ENCODE measurements around the gene DCK.
"Not testable (repeated sequence)": the region's sequence is repeated elsewhere in the genome, so short reads cannot be mapped to it uniquely, and the experiment has no call there.

Gene DCK

DNA sequence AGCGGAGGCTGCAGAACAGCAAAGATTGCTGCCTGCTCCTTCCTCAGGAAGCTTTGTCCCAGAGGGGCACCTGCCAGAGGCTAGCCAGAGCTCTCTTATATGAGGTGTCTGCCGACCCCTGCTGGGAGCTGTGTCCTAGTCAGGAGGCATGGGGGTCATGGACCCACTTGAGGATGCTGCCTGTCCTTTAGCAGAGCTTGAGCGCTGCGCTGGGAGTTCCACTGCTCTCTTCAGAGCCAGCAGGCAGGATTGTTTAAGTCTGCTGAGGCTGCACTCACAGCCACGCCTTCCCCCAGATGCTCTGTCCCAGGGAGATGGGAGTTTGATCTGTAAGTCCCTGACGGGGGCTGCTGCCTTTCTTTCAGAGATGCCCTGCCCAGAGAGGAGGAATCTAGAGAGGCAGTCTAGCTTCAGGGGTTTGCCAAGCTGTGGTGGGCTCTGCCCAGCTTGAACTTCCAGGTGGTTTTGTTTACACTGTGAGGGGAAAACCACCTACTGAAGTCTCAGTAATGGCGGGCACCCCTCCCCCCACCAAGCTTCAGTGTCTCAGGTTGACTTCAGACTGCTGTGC lies 10.9 kb downstream of the DCK start:
- DNase-seq = peak; percentile 57

DNA sequence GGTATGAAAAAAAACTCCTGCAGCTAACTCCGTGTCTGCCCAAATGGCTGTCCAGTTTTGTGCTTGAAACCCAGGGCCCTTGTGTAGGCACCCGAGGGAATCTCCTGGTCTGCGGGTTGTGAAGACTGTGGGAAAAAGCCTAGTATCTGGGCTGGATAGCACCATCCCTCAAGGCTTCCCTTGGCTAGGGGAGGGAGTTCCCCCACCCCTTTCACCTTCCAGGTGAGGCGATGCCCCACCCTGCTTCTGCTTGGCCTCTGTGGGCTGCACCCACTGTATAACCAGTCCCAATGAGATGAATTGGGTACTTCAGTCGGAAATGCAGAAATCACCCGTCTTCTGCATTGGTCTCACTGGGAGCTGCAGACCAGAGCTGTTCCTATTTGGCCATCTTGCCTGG lies 11.6 kb downstream of the DCK start:
- DNase-seq = not testable (repeated sequence)

DNA sequence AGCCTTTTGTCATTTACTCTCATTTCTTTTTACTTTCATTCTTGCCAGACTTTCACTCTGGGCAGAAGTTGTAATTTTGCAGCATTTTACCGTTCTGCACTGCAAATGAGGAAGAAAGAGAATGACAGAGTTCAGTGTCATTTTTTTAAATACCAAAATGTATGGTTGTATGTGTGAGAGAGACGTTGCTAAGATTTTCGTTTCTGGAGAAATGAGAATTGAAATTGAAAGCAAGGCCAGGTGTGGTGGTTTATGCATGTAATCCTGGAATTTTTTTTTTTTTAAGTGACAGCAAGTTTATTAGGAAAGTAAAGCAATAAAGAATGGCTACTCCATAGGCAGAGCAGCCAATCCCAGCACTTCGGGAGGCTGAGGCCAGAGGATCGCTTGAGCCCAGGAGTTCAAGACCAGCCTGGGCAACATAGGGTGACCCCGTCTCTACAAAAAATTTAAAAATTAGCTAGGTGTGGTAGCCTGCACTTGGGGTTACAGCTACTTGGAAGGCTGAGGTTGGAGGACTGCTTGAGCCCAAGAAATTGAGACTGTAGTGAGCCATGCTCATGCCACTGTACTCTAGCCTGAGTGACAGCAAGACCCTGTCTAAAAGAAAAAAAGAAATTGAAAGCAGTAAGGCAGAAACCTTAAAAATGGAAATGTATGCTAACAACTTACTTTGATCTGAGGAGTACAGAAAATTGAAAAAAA lies 12.9 kb downstream of the DCK start:
- DNase-seq = peak; percentile 26

DNA sequence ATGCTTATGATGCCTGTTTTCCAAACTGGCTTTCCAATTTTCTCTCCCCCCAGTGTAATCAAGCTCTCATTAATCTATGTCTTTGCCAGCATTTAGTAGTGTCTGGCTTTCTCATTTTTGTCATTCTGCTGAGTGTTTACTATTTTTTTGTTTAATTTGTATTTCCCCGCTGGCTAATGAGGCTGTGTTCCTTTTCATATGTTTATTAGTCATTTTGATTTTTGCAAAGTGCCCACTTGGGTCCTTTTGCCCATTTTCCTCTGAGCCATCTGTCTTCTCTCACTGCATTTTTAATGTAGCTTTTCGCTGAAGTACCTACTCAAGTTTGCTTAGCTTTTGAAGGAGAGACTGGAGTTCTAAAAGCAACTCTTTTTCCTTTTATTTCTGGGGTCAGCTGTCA lies 14.7 kb downstream of the DCK start:
- no peak for DNase-seq

DNA sequence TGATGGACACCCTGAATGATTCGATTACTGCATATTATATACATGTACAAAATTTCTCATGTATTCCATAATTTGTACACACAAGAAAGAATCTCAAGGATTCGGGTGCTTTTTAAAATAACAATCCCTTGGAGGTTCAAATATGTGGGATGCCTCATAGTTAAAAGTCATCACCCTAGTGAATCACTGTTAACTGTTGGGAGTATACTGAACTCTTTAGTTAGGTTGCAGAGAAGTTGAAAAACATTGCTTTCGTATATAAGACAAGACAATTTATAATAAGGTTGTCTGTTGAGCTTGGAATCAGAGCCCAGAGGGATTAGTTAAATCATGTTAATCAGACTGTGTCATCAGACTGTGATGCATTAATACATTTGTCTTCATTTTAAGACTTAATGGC lies 15.6 kb downstream of the DCK start:
- DNase-seq = no peak

DNA sequence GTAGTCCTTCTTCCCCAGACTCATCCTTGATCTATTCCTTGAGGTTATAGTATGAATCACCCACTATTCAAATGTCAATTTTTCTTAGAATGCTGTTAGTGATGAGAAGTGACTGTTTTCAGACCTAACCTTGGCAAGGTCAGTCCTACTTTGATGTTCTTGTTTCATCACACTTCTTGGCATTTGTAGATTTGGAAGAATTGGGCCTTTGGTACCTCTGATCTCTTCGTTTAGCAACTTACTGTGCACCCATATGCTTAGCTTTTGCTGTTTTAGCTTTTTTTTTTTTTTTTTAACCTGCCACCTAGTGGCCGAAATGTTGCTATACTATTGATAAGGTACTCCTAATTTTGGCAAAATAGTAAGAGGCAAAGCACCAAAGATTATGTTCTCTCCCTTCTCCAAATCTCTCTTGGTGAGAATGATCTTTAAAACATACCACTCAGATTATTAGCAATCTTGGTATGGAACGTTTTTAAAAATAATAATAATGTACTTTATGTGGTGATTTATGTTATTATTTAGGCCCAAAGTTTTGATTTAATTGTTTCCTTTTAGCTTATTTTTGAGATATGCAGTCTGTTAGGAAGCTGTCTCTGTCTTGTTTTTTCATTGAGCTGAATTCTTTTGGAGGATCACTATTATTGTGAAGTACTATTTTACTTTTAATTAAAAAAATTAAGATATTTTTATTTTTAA lies 16.6 kb downstream of the DCK start:
- DNase-seq = peak; percentile 46

DNA sequence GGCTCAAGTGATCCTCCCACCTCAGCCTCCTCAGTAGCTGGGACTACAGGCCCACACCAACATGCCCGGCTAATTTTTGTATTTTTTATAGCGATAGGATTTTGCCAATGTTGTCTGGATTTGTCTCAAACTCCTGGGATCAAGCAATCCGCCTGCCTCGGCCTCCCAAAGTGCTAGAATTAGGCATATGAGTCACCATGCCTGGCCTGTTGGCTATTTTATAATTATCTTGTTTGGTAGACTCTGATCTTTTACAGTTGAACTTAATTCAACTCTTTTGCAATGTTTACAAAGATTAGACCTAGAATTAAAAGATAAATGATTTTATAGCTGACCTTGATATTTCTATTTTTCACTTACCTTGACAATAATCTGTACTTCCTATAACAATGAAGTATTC lies 18.0 kb downstream of the DCK start:
- no peak for DNase-seq

DNA sequence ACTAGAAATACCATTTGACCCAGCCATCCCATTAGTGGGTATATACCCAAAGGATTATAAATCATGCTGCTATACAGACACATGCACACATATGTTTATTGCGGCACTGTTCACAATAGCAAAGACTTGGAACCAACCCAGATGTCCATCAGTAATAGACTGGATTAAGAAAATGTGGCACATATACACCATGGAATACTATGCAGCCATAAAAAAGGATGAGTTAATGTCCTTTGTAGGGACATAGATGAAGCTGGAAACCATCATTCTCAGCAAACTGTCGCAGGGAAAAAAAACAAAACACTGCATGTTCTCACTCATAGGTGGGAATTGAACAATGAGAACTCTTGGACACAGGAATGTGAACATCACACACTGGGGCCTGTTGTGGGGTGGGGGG lies 23.9 kb downstream of the DCK start:
- not testable (repeated sequence) for DNase-seq

DNA sequence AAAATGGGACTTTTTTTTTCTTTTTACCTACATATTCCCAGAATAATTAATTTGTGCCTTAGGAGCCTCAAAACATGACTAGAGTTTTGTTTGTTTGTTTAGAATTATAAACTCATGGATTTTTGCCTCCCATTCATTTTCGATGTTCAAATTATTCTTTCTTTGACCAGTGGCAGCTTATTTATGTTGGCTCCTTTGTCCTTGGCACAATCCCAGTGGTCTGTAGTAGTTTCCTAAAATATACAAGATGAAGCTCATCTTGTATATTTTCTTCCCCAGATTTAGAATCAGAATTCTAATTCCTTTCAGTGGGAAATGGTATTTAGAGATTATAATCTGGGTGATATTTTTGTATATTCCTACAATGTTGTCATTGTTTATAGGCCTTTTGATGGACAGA lies 27.2 kb downstream of the DCK start:
- DNase-seq = no peak

DNA sequence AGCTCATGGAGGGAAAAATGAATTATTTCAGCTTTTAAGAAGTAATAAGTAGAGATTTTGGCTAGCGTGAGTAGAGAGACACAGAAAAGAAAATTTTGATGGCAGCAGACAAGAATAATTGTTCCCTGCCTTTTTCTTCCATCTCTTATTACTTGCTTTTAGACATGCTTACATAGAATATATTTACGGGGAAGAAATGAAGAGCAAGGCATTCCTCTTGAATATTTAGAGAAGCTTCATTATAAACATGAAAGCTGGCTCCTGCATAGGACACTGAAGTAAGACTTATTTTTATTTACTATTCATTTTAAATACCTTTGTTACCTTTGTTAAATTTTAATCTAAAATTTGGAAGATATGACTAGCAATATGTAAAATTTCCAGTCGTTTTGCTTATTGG lies 32.2 kb downstream of the DCK start:
- no peak for DNase-seq

DNA sequence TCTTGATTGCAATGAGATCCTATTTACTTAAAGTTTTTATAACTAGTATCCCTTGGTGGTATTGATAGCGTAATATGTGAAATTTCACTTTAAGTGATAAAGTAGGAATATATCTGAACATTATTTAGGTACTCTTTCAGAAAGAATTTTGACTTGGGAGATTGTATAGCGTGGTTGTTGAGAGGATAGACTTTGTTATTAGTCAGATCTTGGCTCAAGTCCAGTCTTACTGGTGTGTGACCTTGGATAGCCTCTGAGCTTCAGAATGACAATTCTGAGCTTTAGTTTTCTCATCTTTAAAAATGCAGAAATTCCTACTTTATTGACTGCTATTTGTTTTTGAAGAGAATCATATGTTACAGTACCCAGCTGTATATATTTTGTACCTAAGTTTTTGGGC lies 32.6 kb downstream of the DCK start:
- DNase-seq = no peak

DNA sequence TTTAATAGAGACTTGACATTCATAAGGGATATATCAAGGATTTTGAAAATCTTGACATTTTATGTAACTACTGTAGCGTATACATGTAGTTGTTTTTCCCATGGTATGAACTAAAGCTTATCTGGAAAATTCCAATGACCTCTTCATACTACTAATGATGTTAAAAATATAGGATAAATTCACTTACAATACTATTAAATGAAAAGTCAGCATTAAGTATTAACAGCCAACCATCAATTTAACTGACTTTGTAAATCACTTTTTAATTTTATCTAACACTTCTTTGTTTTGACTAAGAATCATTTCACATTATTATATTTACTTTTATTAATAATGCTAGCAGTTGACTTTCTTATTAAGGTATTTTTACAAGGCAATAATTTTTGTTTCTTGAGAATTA lies 34.2 kb downstream of the DCK start:
- DNase-seq = no peak

DNA sequence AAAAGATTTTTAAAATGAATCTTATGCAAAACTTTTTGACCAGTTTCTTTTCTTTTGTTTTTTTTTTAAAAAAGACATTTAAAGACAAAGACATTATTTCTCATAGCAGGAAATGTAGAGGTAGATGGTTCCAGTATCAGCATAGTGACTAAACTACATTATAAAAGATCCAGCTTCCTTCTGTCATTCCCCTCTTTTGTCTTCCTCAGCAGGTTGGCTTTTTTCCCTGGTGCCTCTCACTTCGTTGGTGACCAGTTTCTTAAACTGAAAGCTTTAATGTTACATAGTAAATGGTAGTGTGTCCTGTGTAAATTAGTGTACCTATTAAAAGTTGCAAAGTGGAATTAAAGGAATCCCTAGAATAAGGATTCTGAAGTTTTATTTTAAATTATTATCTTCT lies 36.1 kb downstream of the DCK start:
- DNase-seq = no peak

DNA sequence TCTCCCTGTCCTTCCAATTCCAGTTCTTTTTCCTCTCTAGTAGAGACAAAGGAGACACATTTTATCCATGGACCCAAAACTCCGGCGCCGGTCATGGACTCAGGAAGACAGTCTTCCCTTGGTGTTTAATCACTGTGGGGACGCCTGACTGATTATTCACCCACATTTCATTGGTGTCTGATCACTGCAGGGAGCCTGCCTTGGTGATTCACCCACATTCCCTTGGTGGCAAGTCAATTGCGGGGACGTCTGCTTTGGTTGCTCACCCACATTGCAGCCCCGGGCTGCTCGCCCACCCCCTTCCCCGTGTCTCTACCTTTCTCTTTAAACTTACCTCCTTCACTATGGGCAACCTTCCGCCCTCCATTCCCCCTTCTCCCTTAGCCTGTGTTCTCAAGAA lies 38.7 kb downstream of the DCK start:
- not testable (repeated sequence) for DNase-seq

DNA sequence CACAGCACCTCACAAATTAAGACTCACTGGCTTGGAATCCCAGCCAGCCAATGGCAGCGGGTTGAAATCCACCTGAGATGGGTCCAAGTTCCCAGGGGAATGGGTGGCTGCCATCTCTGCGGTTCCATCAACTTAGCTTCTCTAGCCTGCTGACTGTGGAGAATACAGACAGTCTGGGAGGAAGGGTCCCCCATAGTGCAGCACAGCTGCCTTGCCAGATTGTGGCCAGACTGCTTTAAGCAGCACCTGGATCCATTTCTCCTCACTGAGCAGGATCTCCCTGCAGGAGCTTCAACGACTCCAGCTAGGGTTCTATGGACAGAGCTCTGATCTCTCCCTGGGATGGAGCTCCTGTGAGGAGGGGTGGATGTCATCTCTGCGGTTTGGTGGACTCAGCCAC lies 51.8 kb downstream of the DCK start:
- DNase-seq = no peak

DNA sequence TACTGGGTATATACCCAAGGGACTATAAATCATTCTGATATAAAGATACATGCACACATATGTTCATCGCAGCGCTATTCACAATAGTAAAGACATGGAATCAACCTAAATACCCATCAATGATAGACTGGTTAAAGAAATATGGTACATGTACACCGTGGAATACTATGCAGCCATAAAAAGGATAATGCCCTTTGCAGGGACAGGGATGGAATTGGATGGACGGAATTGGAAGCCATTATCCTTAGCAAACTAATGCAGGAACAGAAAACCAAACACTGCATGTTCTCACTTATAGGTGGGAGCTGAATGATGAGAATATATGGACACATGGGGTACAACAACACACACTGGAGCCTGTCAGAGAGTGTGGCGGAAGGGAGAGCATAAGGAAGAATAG lies 55.9 kb downstream of the DCK start:
- no peak for DNase-seq

DNA sequence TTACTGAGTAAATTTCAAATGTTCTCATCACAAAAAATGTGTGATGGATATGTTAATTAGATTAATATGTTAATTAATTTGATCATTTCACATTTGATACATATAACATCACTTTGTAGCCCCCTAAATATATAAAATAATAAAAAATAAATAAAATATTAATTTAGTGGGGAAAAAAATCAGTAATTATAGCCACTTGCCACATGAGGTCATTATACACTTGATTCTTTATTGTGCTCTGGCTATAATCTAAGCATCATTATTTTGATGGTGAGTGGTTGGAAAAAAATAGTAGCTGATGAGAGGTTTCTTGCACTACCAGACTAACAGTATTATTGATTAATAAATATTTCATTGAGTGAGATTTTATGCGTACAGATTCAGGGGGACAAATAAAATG lies 57.4 kb downstream of the DCK start:
- DNase-seq = peak; percentile 6

DNA sequence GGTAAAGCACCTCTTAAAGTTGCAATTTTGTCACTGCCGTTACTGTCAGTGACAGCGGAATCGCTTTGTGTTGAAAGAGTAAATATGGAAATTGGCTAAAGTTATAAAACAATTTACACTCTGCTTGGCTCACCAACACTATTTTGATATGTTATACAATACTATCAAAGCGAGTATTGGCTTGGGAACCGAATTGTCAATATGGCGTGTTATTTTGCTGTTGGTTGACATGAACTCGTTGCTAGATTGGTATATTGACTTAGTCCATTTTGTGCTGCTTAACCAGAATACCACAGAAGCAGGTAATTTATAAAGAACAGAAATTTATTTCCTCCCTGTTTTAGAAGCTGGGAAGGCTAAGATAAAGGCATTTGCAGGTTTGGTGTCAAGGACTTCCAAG lies 58.6 kb downstream of the DCK start:
- no peak for DNase-seq

DNA sequence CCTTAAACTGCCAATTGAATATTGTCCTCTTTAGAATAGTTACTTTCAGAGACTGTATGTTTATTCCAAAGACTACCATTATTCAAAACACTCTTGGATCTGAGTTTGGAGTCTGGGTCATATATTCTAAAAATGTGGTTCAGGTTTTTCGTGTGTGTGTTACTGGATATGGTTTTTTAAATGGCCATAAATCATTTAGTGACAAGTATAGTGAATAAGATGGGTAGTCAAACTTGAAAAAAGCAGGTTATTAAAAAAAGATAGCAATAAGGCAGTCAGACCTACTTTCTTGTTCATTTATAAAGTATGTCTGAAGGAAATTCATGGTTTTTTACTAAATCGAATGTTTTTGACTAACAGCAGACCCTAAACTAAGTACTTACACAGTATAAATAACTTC lies 59.3 kb downstream of the DCK start:
- no peak for DNase-seq

DNA sequence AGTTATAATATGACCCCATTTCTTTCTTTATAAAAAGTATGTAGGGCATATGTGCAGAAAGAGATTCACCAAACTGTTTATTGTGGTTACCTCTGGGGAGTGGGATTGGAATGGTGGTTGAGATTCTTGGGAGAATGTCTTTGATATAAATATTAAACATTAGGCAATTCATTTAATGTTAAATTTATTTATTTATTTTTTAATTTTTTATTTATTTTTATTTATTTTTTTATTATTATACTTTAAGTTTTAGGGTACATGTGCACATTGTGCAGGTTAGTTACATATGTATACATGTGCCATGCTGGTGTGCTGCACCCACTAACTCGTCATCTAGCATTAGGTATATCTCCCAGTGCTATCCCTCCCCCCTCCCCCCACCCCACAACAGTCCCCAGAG lies 60.2 kb downstream of the DCK start:
- DNase-seq = not testable (repeated sequence)

DNA sequence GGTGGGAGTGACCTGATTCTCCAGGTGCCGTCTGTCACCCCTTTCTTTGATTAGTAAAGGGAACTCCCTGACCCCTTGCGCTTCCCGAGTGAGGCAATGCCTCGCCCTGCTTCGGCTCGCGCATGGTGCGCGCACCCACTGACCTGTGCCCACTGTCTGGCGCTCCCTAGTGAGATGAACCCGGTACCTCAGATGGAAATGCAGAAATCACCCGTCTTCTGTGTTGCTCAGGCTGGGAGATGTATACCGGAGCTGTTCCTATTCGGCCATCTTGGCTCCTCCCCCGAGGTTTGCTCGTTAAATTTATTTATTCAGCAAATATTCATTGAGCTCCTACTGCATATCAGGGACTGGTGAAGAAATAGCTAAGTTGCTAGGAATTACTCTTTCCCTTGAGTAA lies 66.1 kb downstream of the DCK start:
- DNase-seq = not testable (repeated sequence)

DNA sequence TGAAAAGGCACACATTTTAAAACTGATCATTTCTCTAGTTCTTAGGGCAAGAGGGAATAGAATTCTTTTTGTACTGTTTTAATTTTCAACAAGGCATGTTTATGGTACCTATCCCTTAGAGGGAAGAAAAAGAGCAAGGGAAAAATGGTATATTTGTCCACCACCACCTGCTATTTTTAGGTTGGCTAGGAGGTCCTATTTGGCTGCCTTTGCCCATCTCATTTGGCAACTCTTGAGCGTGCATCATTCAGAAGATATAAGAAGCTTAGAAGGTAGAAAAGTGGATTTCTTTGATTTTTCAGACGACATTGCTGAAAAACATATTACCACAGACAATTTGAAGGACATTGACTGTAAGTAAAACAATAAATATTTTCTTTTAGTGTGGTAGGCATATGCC lies 69.0 kb downstream of the DCK start:
- no peak for DNase-seq

DNA sequence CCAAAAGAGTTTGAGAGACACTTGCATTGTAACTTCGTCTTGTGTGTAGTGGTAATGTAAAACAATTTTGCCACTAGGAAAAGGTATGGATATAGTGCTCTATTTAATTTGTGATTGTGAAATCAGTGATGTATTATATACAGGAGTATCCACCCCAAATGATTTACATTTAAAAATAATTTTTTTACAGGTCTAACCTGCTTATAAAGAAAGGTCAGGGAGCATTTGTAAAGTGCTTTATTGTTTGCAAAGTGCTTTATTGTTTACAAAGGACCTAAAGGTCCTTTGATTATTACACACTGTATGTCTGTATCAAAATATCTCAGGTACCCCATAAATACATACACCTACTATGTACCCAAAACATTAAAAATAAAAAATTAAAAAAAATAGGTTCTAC lies 70.3 kb downstream of the DCK start:
- DNase-seq = no peak

DNA sequence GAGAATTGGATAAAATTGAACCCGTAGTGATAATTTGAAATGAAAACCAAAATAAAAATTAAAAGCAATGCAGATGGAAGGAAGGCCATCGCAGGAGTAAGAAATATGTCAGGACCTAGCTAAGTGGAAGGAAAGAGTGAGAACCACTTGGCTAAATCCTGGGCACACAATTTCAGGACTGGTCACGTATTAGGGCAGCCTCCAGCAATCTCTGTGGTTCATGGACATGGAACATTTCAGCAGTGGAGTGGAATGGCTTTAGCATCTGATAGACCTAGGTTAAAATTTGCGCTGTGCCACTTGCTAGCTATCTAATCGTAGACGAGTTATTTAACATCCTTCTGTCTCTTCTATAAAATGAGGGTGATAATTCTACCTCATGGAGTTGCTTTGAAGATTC lies 71.1 kb downstream of the DCK start:
- no peak for DNase-seq
